Neural cell (in vitro differentiated cells): Measurements from ENCODE around the gene PDCD1LG2. TPM values are rescaled to one million over a fixed set of nuclear protein-coding genes. Genes with fewer than 3 reads are reported as not detected.

Source experiments
- H2AFZ ChIP-seq: fragments of 200-600, 300-800 bp; sonication (generic), shearing (Covaris generic); 2 replicates; pipeline ENCODE4 v1.6.0; 2014; ENCODE audit warnings: low read depth, mild to moderate bottlenecking, antibody characterized with exemption, low read length, moderate library complexity
- H3F3A ChIP-seq: fragments of 200-600 bp; shearing (Covaris generic); 2 replicates; pipeline ENCODE4 v1.6.1; 2016; ENCODE audit warnings: mild to moderate bottlenecking, moderate library complexity, mixed read lengths, antibody characterized with exemption, low read length; ENCODE audit not compliant: insufficient read depth, poor library complexity, severe bottlenecking
- H3K27ac ChIP-seq: fragments of 200-600, 300-800 bp; sonication (generic), shearing (Covaris generic); 2 replicates; pipeline ENCODE4 v1.5.1; 2014; ENCODE audit warnings: mild to moderate bottlenecking, low read length, moderate library complexity
- H3K27me3 ChIP-seq: fragments of 300-800, 200-600 bp; sonication (generic), shearing (Covaris generic); 2 replicates; pipeline ENCODE4 v1.6.0; 2014; ENCODE audit warnings: mild to moderate bottlenecking, low read depth, low read length, moderate library complexity; ENCODE audit not compliant: insufficient read depth
- H3K36me3 ChIP-seq: fragments of 300-800, 200-600 bp; sonication (generic), shearing (Covaris generic); 2 replicates; pipeline ENCODE4 v1.5.1; 2014; ENCODE audit warnings: mild to moderate bottlenecking, antibody characterized with exemption, low read length, moderate library complexity; ENCODE audit not compliant: insufficient read depth
- H3K4me2 ChIP-seq: fragments of 300-800, 200-600 bp; sonication (generic), shearing (Covaris generic); 2 replicates; pipeline ENCODE4 v1.6.0; 2014; ENCODE audit warnings: mild to moderate bottlenecking, low read length
- H3K4me3 ChIP-seq: fragments of 300-800, 200-600 bp; sonication (generic), shearing (Covaris generic); 2 replicates; pipeline ENCODE4 v1.5.1; 2014; ENCODE audit warnings: mild to moderate bottlenecking, low read length, moderate library complexity
- H3K79me2 ChIP-seq: fragments of 200-600 bp; shearing (Covaris generic); replicated peaks from 2 replicates; pipeline ENCODE4 v1.6.0; 2014; ENCODE audit warnings: mild to moderate bottlenecking, low read length, moderate library complexity; ENCODE audit not compliant: insufficient read depth
- H3K9ac ChIP-seq: fragments of 300-800, 200-600 bp; sonication (generic), shearing (Covaris generic); 2 replicates; pipeline ENCODE4 v1.6.1; 2016; ENCODE audit warnings: mild to moderate bottlenecking, low read length, mixed read lengths
- H3K9me2 ChIP-seq: fragments of 200-600 bp; shearing (Covaris generic); 2 replicates; pipeline ENCODE4 v1.6.1; 2016; ENCODE audit warnings: mild to moderate bottlenecking, low read length, mixed read lengths; ENCODE audit not compliant: insufficient read depth
- H3K9me3 ChIP-seq: fragments of 200-600, 300-800 bp; sonication (generic), shearing (Covaris generic); 2 replicates; pipeline ENCODE4 v1.6.1; 2016; ENCODE audit warnings: mild to moderate bottlenecking, mixed run types, low read length, moderate library complexity, mixed read lengths
- H4K20me1 ChIP-seq: fragments of 200-600 bp; shearing (Covaris generic); 2 replicates; pipeline ENCODE4 v1.6.1; 2016; ENCODE audit warnings: mild to moderate bottlenecking, mixed run types; ENCODE audit not compliant: insufficient read depth
- CTCF ChIP-seq: fragments of 450-650 bp; IDR thresholded peaks from 2 replicates; pipeline ENCODE4 v1.5.1; 2014; ENCODE audit warnings: antibody characterized with exemption, mild to moderate bottlenecking, moderate library complexity; ENCODE audit not compliant: poor library complexity, severe bottlenecking
- EP300 ChIP-seq: fragments of 450-650 bp; conservative IDR thresholded peaks from 2 replicates; pipeline ENCODE4 v1.6.1; 2014; ENCODE audit warnings: antibody characterized with exemption, mild to moderate bottlenecking, moderate library complexity; ENCODE audit not compliant: poor library complexity, severe bottlenecking
- EZH2 ChIP-seq: fragments of 200-600, 300-800 bp; shearing (Covaris generic), sonication (generic); IDR thresholded peaks from 2 replicates; pipeline ENCODE4 v1.6.1; 2014; ENCODE audit warnings: antibody characterized with exemption, low read length, borderline replicate concordance, mild to moderate bottlenecking; ENCODE audit not compliant: insufficient read depth, poor library complexity, severe bottlenecking
- RAD21 ChIP-seq: fragments of 450-650 bp; conservative IDR thresholded peaks from 2 replicates; pipeline ENCODE4 v1.6.1; 2014; ENCODE audit warnings: antibody characterized with exemption, mild to moderate bottlenecking, moderate library complexity
- REST ChIP-seq: IDR thresholded peaks from 2 replicates; pipeline ENCODE4 v1.6.1; 2012; ENCODE audit warnings: borderline replicate concordance
- SMC3 ChIP-seq: fragments of 450-650 bp; conservative IDR thresholded peaks from 2 replicates; pipeline ENCODE4 v1.6.1; 2014; ENCODE audit warnings: antibody characterized with exemption, mild to moderate bottlenecking, moderate library complexity; ENCODE audit not compliant: poor library complexity
- polyA plus RNA-seq: library from polyadenylated mRNA; depleted of rRNA; stranded (reverse); fragments of >200 nt; gene quantifications from 2 replicates; pipeline ENCODE4 v1.2.3, GENCODE V29; 2014

PDCD1LG2 gene
- polyA plus RNA-seq, 1 donor from 2014 or later, result not detected

DNA sequence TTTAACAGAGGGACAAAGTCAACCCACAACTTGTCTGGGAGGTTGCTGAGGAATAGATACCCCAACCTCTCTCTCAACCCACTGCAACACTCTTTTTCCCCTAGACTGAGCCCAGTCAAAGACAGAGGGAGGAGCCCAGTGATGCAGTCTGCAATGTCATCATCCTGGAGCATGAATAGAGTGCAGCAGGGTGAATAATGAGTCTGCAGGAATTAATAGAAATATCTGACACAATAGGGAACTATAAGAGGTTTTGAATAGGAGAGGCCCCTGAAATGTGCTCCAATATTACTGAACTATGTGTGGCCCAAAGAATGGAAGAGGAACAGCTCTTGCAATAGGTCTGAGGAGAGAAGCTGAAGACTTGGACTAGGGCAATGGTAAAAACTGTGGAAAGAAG is 59.1 kb downstream of the PDCD1LG2 start:
- no peaks in the 10 kb centered on the region for H3K27me3 ChIP-seq
- H3K9me3 ChIP-seq, result no peaks in the 10 kb centered on the region
- no peaks in the 10 kb centered on the region for H3K79me2 ChIP-seq
- no peaks in the 10 kb centered on the region for H3K9me2 ChIP-seq
- H3K4me3 ChIP-seq, result no peak overlapping the region
- TF ChIP-seq SMC3 (no peak), CTCF (no peak), REST (no peak), RAD21 (no peak)
- no peak overlapping the region for H3K27ac ChIP-seq
- no peak overlapping the region for H3K4me2 ChIP-seq
- no peaks in the 10 kb centered on the region for H3F3A ChIP-seq
- no peaks in the 10 kb centered on the region for H4K20me1 ChIP-seq
- H3K36me3 ChIP-seq, result no peaks in the 10 kb centered on the region
- H2AFZ ChIP-seq, result no peak overlapping the region
- no peak overlapping the region for H3K9ac ChIP-seq

- Histone ChIP-seq H3F3A (no peaks in the 10 kb centered on the region), H2AFZ (no peak overlapping the region), H3K27me3 (no peaks in the 10 kb centered on the region), H3K9me3 (no peaks in the 10 kb centered on the region), H3K36me3 (no peaks in the 10 kb centered on the region), H3K27ac (no peak overlapping the region), H3K9ac (no peak overlapping the region), H3K9me2 (no peaks in the 10 kb centered on the region), H4K20me1 (no peaks in the 10 kb centered on the region), H3K4me3 (no peak overlapping the region), H3K79me2 (no peaks in the 10 kb centered on the region), H3K4me2 (no peak overlapping the region)
- TF ChIP-seq EZH2 (no peak), SMC3 (no peak), RAD21 (no peak), EP300 (no peak), REST (no peak)
Measured at GRCh38 chr9:5569891-5570290, 59.6 kb downstream of the PDCD1LG2 start.
